ENCODE results near the gene LDOC1.
"Not testable (repeated sequence)": the region's sequence is repeated elsewhere in the genome, so short reads cannot be mapped to it uniquely, and the experiment has no call there.

Gene LDOC1

DNA sequence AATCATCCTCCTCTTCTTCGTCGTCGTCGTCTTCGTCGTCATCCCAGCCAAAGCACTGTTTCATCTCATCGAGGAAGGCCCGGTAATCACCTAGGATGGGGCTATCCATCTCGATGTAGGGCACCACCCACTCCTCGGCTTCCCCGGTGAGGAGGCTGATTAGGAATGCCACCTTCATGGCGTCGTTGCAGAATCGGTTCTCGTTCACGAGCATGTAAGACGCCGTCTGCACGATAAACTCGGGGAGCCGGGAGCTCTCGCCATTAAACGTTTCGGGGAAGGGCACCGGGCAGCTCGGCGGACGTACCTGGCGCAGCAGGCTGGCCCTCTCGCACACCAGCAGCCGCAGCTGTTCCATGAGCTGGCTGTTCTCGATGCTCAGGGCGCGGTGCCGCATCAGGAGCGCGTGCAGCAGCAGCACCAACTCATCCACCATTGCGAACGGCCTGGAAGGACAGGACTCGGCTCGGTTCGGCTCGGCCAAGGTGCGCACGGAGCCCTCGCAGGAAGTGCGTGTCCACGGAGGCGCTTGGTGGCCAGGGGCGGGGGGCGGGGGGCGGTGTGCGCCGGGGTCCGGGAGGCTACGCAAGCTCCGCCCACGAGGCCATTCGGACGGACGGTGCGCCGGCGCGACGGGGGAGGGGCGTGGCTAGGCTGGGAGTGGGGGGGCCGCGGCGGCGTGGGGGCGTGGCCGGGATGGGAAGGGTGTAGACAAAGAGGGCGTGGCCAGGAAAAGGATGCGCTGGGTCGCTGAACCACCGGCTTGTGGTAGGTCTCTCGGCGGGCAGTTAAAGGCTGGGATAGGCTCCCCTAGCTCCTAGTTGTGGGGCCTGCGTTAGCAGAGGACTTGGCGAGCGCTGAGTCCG is at the start of gene LDOC1:
TSS of gene LDOC1 (minus strand) at position 544 of the 866 bp plus-strand sequence. CDS start at position 436, 108 bp downstream.
- DNase-seq, result peak; percentile 2

DNA sequence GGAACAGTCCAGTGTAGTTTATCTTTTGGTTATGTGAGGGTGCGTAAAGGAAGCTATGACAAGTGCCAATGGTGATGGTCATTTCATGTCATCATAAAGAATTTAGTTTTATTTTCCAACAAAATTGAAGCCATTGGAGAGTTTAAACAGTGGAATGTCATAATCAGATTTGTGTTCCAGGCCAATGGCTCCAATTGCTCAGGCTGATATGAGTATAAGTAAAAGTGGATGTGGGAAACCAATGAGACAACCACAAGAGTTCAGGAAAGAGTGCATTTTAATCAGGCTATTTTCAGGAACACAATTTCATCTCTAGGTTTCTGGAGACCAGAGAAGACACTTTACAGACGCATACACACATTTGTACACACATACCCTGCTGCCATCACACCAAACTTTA is 44.7 kb upstream of the LDOC1 start:
- no peak for DNase-seq

DNA sequence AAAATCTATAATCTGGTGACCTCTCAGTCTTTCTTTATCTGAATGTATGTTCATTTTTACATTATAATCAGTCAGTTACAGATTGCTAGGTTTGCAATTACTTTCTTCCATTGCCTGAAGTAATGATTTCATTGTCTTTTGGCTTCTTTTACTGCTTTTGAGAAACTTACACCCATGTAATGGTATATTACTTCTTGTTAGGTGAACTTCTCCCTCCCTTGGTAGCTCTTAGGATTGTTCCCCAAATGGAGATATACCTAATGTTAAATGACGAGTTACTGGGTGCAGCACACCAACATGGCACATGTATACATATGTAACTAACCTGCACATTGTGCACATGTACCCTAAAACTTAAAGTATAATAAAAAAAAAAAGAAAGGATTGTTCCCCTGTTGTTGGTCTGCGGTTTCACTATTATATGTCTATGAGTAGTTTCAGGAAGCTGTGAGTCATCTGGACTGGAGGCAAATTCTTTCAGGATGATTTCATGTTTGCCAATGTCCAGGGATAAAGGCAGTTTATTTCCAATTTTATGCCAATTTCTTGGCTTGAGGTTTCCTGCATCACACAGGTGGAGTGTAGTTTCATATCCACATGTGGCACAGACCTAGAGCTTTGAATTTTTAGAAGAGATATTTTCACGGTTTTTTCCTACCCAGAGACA is 43.5 kb upstream of the LDOC1 start:
- DNase-seq, result no peak

DNA sequence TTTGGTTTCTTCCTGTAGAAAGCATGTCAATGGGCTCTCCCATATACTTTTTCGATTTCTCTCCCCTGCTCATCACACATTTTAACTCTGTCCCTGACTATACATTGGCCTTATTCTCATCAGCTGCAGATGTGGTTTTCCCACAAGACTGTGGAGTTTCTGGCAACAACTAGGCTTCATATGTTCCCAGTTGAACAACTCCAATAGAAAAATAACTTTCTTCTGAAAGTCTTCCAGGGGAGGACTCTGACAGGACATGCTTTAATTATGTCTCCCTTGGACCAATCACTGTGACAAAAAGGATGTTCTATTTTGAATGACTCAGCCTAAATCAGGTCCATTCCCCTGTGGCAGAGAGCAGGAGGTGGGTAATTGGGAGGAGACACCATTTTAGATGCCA is 37.3 kb upstream of the LDOC1 start:
- DNase-seq, result no peak

DNA sequence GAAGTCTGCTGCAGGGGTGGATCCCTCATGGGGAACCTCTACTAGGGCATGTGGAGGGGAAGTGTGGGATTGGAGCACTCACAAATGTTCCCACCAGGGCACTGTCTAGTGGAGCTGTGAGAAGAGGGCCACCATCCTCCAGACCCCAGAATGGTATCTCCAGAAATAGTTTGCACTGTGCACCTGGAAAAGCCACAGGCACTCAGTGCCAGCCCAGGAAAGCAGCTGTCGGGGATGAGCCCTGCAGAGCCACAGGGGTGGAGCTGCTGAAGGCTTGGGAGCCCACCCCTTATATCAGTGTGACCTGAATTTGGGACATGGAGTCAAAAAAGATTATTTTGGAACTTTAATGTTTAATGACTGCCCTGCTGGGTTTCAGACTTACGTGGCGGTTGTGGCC is 25.0 kb upstream of the LDOC1 start:
- no peak for DNase-seq

DNA sequence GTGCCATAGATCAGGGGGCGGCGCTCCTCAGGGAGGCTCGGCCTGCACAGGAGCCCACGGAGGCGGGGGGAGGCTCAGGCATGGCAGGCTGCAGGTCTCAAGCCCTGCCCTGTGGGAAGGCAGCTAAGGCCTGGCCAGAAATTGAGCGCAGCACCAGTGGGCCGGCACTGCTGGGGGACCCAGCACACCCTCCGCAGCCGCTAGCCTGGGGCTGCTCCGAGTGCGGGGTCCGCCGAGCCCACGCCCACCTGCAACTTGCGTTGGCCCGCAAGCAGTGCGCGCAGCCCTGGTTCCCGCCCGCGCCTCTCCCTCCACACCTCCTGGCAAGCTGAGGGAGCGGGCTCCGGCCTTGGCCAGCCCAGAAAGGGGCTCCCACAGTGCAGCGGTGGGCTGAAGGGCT is 11.6 kb upstream of the LDOC1 start:
- not testable (repeated sequence) for DNase-seq

DNA sequence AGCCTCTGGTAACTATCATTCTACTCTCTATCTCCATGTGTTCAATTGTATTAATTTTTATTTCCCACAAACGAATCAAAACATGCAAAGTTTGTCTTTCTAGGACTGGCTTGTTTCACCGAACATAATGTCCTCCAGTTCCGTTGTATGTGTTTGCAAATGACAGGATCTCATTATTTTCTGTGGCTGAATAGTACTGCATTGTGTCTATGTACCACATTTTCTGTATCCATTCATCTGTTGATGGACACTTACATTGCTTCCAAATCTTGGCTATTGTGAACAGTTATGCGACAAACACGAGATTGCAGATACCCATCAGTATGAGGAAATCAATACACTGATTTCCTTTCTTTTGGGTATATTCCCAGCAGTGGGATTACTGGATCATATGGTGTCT is 8.4 kb upstream of the LDOC1 start:
- no peak for DNase-seq

DNA sequence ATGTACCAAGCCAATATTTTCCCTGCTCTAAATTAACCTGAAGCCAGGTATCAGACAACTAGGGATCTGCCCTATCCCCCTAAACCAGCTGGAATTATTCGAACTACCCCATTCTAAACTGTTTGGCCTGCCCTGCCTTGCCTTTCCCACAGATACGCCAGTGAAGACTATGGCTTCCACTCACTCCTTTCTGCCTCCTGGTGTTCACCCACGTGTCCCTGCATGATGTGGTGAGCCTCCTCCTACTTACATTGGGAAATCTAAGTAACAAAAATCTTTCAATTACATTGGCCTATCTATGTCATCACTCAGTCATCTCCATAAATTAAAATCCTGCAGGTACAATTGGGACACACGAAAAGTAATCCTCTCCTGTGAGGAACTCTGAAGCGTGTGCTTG is 6.1 kb upstream of the LDOC1 start:
- DNase-seq, result no peak

DNA sequence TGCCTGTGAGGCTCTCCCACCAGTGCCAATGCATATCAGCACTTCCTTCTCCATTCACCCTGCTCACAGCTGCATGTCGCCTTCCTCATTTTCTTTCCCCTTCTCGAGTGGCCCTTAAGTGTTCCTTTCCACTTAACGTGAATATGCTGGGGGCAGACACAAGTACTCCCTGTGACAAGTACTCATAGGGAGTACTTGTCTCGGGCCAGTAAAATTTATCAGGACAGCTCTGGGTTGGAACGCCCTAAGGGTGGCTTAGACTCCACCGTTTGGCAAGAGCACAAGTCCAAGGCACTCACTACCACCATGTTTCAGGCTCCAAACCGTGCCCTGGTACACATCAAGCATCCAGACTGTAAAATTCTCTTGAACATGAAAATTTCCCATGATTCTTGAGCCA is 3.9 kb upstream of the LDOC1 start:
- no peak for DNase-seq

DNA sequence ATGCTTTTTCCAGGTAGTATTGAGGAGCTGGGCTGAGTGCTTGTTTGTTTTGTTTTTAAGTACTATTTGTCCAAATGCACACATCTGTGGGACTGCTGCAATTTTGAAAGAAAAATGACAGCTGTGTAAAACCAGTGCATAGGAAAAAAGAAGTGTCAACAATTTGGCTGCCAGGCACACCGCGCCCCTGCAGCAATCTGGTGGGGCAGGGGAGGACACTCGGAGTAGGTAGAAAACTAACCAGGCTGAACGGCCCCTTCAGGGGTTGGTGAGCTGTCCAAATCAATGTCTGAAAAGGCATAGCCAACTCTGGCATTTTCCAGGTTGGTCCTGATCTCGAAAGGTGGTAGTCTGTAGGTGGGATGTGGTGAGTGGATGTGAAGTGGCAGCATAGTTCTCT is 1.1 kb downstream of the LDOC1 start:
- no peak for DNase-seq

DNA sequence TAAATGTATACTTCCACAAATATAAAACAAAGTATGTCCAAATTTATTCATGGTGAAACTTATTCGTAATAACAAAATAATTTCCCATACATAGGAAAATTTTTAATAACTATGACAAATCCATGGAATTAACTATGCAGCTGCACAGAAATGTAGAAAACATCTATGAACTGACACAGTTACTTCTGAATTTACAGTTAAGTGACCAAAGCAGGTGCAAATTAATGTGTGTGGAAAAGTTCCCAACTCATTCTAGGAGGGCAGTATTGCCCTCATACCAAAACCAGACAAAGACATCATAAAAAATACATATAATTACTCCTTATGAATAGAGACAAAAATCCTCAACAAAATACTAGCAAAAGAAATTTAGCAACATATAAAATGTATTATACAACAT is 12.5 kb downstream of the LDOC1 start:
- no peak for DNase-seq

DNA sequence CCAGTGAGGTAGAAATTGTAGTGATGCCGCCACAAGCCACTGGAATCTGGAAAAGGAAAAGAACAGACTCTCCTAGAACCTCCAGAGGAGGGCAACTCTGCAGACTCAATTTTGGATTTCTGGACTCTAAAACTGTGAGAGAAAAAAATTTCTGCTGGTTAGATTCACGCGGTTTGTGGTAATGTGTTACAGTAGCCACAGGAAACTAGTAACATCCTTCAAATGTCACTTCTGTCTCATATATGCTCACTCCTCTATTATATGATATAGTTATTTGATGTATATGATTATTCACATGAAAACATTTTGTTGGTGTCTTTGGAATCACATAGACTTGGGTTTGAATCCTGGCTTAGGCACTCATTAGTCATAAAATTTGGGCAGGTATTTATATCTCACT is 18.8 kb downstream of the LDOC1 start:
- no peak for DNase-seq

DNA sequence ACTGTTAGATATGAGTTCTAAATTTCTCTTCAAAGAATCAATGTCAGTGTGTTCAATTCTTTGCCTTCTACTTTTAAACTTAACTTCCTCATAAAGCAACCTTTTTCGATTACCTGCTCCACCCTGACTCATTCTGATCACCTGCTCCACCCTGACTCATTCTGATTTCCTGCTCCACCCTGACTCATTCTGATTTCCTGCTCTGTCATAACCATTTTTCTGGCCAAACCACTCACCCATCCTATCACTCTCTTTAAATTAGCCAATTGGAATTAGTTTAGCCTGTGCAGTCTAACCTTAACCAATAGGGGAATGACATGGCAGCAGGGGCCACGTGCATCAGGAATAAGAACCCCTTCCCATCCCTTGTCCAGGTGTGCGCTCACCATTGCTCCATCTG is 21.7 kb downstream of the LDOC1 start:
- not testable (repeated sequence) for DNase-seq

DNA sequence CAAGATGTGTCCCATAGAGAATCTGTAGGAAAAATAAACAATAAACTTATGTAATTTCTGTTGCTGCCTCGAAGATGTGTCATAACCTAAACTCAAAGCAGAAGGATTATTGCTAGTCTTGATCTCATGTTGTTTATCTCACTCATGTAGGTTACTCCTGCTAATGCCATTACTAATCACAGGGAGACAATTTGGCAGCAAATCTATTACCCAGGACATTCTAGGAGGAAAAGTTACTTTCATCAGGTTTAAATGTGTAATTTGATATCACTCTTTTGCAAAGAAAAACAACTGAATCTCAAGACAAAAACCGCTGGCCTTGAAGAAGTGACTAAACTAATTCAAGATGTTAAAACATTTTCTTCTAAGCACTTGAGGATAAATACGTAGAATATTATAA is 34.0 kb downstream of the LDOC1 start:
- no peak for DNase-seq

DNA sequence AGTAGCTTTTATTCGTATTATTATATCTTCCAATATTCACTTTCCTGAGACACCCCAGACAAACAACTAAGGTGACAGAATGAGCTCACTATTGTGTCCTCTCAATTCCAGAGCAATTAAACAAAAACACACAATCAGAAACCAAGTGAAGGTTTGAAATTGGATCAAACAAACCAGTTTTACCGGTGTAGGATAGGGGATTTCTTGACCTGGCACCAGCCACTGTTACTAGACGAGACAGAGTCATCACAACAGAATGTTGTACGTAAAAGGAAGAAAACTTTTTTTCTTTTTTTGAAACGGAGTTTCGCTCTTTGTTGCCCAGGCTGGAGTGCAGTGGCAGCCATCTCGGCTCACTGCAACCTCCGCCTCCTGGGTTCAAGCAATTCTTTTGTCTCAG is 43.7 kb downstream of the LDOC1 start:
- DNase-seq, result no peak

DNA sequence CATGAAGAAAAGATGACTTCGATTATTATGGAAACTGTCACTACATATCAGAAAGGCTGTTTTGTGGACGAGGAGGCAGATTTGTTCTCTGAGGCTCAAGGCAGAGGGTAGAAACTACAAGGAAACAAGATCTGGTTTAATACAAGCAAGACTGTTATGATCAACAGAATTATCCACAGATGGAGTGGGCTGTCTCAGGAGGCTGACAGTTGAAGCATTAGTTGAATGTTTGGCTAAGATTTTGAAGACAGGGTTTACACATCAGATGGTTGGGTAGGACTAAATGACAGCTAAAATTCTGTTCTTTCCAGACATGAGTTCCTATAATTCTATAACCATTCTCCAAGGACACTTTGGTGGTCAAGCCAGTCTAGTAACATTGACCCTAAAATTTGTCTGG is 49.8 kb downstream of the LDOC1 start:
- DNase-seq, result no peak
